GM18907 (cell line): ENCODE results near the gene MROH2A.

ENCODE experiments used
- ATAC-seq: cut with Tn5 transposase; IDR thresholded peaks from one replicate; pipeline ENCODE4 v1.9.1; 2021; ENCODE audit warnings: mild to moderate bottlenecking, moderate library complexity; ENCODE audit not compliant: unreplicated experiment

Gene MROH2A

GRCh38 chr2:233800208-233800607 lies 22.1 kb downstream of the MROH2A start:
- ATAC-seq: no peak

DNA sequence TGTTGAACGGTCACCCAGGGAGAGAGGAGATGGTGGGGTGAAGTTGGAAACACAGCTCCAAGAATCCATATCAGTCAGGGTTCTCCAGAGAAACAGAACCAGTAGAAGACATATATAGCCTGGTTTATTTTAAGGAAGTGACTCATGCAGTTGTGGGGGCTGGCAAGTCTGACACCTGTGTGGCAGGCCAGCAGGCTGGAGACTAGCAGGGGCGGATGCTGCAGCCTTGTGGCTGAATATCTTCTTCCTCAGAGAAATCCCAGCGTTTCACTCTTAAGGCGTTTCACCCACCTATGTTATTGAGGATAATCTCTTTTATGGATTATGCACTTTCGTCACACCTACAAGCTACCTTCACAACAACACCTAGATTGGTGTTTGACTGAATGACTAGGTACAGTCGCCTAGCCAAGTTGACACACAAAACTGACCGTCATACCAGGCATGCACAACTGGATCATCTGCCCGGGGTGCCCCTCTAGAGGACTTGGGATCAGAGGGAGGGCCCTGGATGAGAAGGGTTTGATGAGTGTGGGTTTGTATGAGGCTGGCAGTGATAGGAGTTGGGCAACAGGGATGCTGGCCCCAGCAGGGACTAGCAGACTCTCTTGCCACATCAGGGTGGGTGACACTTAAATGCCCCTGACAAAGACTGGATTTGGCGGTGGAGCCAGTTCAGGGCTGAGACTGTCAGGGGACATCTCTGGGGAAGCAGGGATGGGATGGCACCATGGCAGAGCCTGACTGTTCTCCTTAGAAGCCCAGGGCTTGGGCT lies 23.4 kb downstream of the MROH2A start:
- no peak for ATAC-seq

GRCh38 chr2:233802132-233802815 lies 24.1 kb downstream of the MROH2A start:
- no peak for ATAC-seq

GRCh38 chr2:233803292-233803911 lies 25.3 kb downstream of the MROH2A start:
- ATAC-seq: no peak

GRCh38 chr2:233803994-233804393 lies 25.9 kb downstream of the MROH2A start:
- ATAC-seq: no peak

DNA sequence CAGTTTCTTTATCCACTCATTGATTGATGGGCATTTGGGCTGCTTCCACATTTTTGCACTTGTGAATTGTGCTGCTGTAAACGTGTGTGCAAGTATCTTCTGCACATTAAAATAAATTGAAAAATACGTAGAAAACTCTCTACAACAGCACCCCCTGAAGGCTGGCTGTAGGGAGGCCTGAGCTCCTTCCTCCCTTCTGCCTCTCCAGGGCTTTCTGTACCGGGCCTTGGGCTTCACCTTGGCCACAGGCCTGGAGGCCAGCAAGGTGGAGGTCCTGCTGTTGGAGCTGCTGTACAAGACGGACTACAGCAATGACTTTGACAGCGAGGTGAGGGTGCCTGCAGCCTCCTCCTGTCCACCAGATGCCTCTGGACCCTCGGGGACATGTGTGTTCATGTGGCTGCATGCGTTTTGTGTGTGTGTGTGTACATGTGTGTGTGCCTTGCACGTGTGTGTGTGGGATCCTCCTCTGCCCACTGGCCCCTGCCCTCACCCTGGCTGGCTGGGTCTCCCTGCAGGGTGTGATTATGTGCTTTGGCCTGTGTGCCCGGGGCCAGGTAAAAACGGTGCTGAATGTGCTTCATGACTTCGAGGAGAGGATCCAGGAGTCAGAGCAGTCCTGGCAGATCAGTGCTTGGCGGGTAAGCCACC lies 29.2 kb downstream of the MROH2A start:
- ATAC-seq: no peak

- ATAC-seq: no peak
Measured at GRCh38 chr2:233807966-233808935, 30.1 kb downstream of the MROH2A start.

DNA sequence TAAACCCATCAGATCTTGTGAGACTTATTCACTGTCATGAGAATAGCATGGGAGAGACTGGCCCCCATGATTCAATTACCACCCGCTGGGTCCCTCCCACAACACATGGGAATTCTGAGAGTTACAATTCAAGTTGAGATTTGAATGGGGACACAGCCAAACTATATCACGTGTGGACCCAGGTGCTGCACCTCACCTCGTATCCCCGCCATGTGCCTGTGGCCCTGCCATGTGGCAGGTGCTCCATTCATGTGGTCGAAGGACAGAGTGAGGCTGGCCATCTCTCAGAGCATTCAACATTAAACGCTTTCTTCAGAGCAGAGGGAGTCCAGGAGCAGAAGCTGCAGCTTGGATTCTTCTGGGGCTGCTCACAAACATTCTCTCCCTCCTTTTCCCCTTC lies 32.3 kb downstream of the MROH2A start:
- ATAC-seq: no peak

GRCh38 chr2:233811087-233811486 lies 33.0 kb downstream of the MROH2A start:
- ATAC-seq: no peak

DNA sequence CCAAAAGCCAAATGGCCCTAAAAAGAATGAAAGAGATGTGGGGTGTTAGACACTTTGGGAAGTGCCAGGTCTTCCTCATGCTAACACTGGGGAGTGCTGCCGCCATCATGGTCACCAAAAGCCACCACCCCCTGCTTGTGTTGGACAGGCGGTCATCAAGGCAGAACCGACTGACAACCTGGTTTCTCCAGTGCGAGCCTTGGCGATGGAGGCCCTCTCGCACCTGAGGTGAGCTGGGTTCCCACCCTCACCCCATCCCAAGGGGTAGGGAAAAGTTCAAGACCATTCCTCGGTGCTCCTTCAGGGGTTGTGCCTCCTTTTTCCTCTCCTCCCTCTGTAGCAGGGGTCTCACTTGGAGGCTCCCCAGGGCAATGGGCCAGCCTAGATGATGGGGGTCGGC lies 33.6 kb downstream of the MROH2A start:
- no peak for ATAC-seq

- no peak for ATAC-seq
Measured at GRCh38 chr2:233813236-233814055, 35.3 kb downstream of the MROH2A start.

GRCh38 chr2:233814056-233814835 lies 36.1 kb downstream of the MROH2A start:
- ATAC-seq: no peak

GRCh38 chr2:233815861-233816260 lies 37.7 kb downstream of the MROH2A start:
- ATAC-seq: no peak

- no peak for ATAC-seq
Measured at GRCh38 chr2:233816334-233816733, 38.2 kb downstream of the MROH2A start.

- no peak for ATAC-seq
Measured at GRCh38 chr2:233816771-233817170, 38.6 kb downstream of the MROH2A start.

- ATAC-seq: no peak
Measured at GRCh38 chr2:233817361-233817911, 39.3 kb downstream of the MROH2A start.

- no peak for ATAC-seq
Measured at GRCh38 chr2:233817995-233818638, 40.0 kb downstream of the MROH2A start.
